DND-41 (cell line): Measurements from ENCODE around the gene MMRN2.

Experiments
- ATAC-seq: fragments of 200-7000 bp; cut with Tn5 transposase; 3 replicates; pipeline ENCODE4 v1.9.1; 2021; ENCODE audit warnings: low read depth; ENCODE audit not compliant: insufficient read depth
- DNase-seq: peaks from one replicate; pipeline ENCODE4 v3.0.0-alpha.2; 2020
- H2AFZ ChIP-seq: 2 replicates; pipeline ENCODE4 v1.6.0; 2012; ENCODE audit warnings: low read depth, low read length
- H3K27ac ChIP-seq: 2 replicates; pipeline ENCODE4 v1.5.1; 2012; ENCODE audit warnings: low read length, inconsistent platforms
- H3K27me3 ChIP-seq: fragments of 200-600 bp; sonication (generic); 2 replicates; pipeline ENCODE4 v1.6.0; 2012; ENCODE audit warnings: low read length, mild to moderate bottlenecking, inconsistent platforms; ENCODE audit not compliant: insufficient read depth, poor library complexity
- H3K36me3 ChIP-seq: 2 replicates; pipeline ENCODE4 v1.5.1; 2012; ENCODE audit warnings: low read length, inconsistent platforms; ENCODE audit not compliant: insufficient read depth
- H3K4me1 ChIP-seq: 2 replicates; pipeline ENCODE4 v1.5.1; 2012; ENCODE audit warnings: mild to moderate bottlenecking, low read length; ENCODE audit not compliant: insufficient read depth
- H3K4me2 ChIP-seq: 2 replicates; pipeline ENCODE4 v1.6.0; 2012; ENCODE audit warnings: mild to moderate bottlenecking, moderate library complexity, low read length, inconsistent platforms; ENCODE audit not compliant: insufficient read depth
- H3K4me3 ChIP-seq, 2 experiments: fragments of 200-600 bp in 1 of 2; shearing (Covaris generic) in 1 of 2; 2 replicates each; pipeline ENCODE4 v1.5.1; 2012 to 2016; ENCODE audit warnings: inconsistent platforms in 2 of 2, low read length in 2 of 2, mild to moderate bottlenecking in 2 of 2, low read depth in 1 of 2, moderate library complexity in 1 of 2
- H3K79me2 ChIP-seq: 2 replicates; pipeline ENCODE4 v1.6.0; 2012; ENCODE audit warnings: low read length, inconsistent platforms; ENCODE audit not compliant: insufficient read depth
- H3K9ac ChIP-seq: 2 replicates; pipeline ENCODE4 v1.6.0; 2012; ENCODE audit warnings: low read depth, mild to moderate bottlenecking, inconsistent platforms, low read length, moderate library complexity
- H3K9me3 ChIP-seq: 2 replicates; pipeline ENCODE4 v1.5.1; 2012; ENCODE audit warnings: low read length, moderate library complexity, mild to moderate bottlenecking, inconsistent platforms; ENCODE audit not compliant: insufficient read depth, severe bottlenecking
- H4K20me1 ChIP-seq: 2 replicates; pipeline ENCODE4 v1.6.0; 2012; ENCODE audit warnings: low read length; ENCODE audit not compliant: insufficient read depth
- CTCF ChIP-seq: IDR thresholded peaks from 2 replicates; pipeline ENCODE4 v1.5.1; 2012; ENCODE audit warnings: borderline replicate concordance, low read length, moderate library complexity, mild to moderate bottlenecking; ENCODE audit not compliant: poor library complexity, severe bottlenecking; ENCODE audit errors: extremely low read depth
- EZH2 ChIP-seq: IDR thresholded peaks from 3 replicates; pipeline ENCODE4 v1.6.1; 2012; ENCODE audit warnings: borderline replicate concordance, low read depth, mild to moderate bottlenecking, moderate library complexity, low read length, inconsistent platforms; ENCODE audit not compliant: severe bottlenecking

Gene MMRN2

GRCh38 chr10:86889997-86890396 is 67.4 kb downstream of the MMRN2 start:
- DNase-seq (no peak), ATAC-seq (no peak)
- Histone ChIP-seq H3K9me3 (no peaks in the 10 kb centered on the region), H3K9ac (no peak overlapping the region), H3K27ac (no peak overlapping the region), H3K4me1 (no peaks in the 10 kb centered on the region), H3K79me2 (no peaks in the 10 kb centered on the region), H2AFZ (no peak overlapping the region), H3K36me3 (no peaks in the 10 kb centered on the region; the same call in 1 of the 2 replicates), H3K4me2 (no peak overlapping the region), H4K20me1 (no peaks in the 10 kb centered on the region), H3K27me3 (no peaks in the 10 kb centered on the region), H3K4me3 (no peak overlapping the region)
- TF ChIP-seq CTCF (no peak), EZH2 (no peak)

- DNase-seq: no peak
- TF ChIP-seq CTCF (no peak), EZH2 (no peak)
These were observed 68.6 kb downstream of the MMRN2 start for GRCh38 chr10:86888585-86889381.

More at GRCh38 chr10:86888585-86889381, 68.6 kb downstream of the MMRN2 start:
- no peaks in the 10 kb centered on the region; the same call in 1 of the 2 replicates for H3K36me3 ChIP-seq
- no peaks in the 10 kb centered on the region for H3K79me2 ChIP-seq
- H3K4me1 ChIP-seq: no peaks in the 10 kb centered on the region
- ATAC-seq: peak; percentile 44; the same call in 2 of the 3 replicates
- H3K9ac ChIP-seq: no peak overlapping the region
- no peak overlapping the region for H3K4me2 ChIP-seq
- H3K4me3 ChIP-seq: no peak overlapping the region
- no peaks in the 10 kb centered on the region for H3K27me3 ChIP-seq
- H3K9me3 ChIP-seq: no peaks in the 10 kb centered on the region
- H3K27ac ChIP-seq: no peak overlapping the region
- no peak overlapping the region for H2AFZ ChIP-seq
- H4K20me1 ChIP-seq: no peaks in the 10 kb centered on the region
